Breast epithelium (tissue), 4 donors: ENCODE results near the gene KRTAP10-9. TPM values are rescaled to one million over a fixed set of nuclear protein-coding genes. Genes with fewer than 3 reads are reported as not detected.

ENCODE experiments used
- DNase-seq, 2 donors: peaks; one replicate each; pipeline ENCODE4 v3.0.0-alpha.2; 2019; ENCODE audit warnings: low spot score in 2 of 2
- H3K27ac ChIP-seq, 2 donors: fragments of 200-600 bp; sonication (generic) in 1 of 2; one replicate each; pipeline ENCODE4 v1.5.1; 2016 to 2019; ENCODE audit warnings: mild to moderate bottlenecking in 1 of 2
- H3K27me3 ChIP-seq, 2 donors: fragments of 200-600 bp; sonication (generic) in 1 of 2; one replicate each; pipeline versions ENCODE4 v1.5.1 to v1.6.0; 2017 to 2019; ENCODE audit warnings: control low read depth in 1 of 2, mild to moderate bottlenecking in 1 of 2
- H3K36me3 ChIP-seq: fragments of 200-600 bp; one replicate; pipeline ENCODE4 v1.5.1; 2019
- H3K4me1 ChIP-seq, 2 donors: fragments of 200-600 bp; sonication (generic); one replicate each; pipeline ENCODE4 v1.5.1; 2016 to 2019; ENCODE audit warnings: control low read depth in 1 of 2
- H3K4me3 ChIP-seq, 3 donors: fragments of 200-600 bp; sonication (generic); 1 replicate in 2 of 3; 2 replicates in 1 of 3; pipeline ENCODE4 v1.5.1; 2016 to 2019; ENCODE audit warnings: mild to moderate bottlenecking in 3 of 3, moderate library complexity in 2 of 3
- H3K9me3 ChIP-seq, 2 donors: fragments of 200-600 bp; sonication (generic) in 1 of 2; one replicate each; pipeline ENCODE4 v1.5.1; 2016 to 2019; ENCODE audit warnings: control low read depth in 1 of 2
- CTCF ChIP-seq, 3 donors: fragments of 450-650 bp; IDR thresholded peaks; one replicate each; pipeline ENCODE4 v1.5.1; 2016 to 2017; ENCODE audit warnings: antibody characterized with exemption in 3 of 3, mild to moderate bottlenecking in 3 of 3, moderate library complexity in 3 of 3
- POLR2A ChIP-seq: fragments of 450-650 bp; IDR thresholded peaks from one replicate; pipeline ENCODE4 v1.6.1; 2016; ENCODE audit warnings: antibody characterized with exemption, mild to moderate bottlenecking, moderate library complexity
- POLR2AphosphoS5 ChIP-seq, 3 donors: sonication (generic); formaldehyde crosslinking; IDR thresholded peaks; one replicate each; pipeline ENCODE4 v1.6.1; 2017; ENCODE audit warnings: antibody characterized with exemption in 3 of 3
- intact Hi-C: fragments of 100-400 bp; cut with DNase I; formaldehyde crosslinking; loops from one replicate; pipeline ENCODE4 v1.15.1; 2023; ENCODE audit warnings: low total_unique reads
- total RNA-seq, 3 donors: library from RNA; depleted of rRNA; stranded (reverse); fragments of >200 nt; gene quantifications; one replicate each; pipeline ENCODE4 v1.1.0, GENCODE V29; 2016

The KRTAP10-9 gene
- total RNA-seq, 3 donors from 2014 or later = not detected

DNA sequence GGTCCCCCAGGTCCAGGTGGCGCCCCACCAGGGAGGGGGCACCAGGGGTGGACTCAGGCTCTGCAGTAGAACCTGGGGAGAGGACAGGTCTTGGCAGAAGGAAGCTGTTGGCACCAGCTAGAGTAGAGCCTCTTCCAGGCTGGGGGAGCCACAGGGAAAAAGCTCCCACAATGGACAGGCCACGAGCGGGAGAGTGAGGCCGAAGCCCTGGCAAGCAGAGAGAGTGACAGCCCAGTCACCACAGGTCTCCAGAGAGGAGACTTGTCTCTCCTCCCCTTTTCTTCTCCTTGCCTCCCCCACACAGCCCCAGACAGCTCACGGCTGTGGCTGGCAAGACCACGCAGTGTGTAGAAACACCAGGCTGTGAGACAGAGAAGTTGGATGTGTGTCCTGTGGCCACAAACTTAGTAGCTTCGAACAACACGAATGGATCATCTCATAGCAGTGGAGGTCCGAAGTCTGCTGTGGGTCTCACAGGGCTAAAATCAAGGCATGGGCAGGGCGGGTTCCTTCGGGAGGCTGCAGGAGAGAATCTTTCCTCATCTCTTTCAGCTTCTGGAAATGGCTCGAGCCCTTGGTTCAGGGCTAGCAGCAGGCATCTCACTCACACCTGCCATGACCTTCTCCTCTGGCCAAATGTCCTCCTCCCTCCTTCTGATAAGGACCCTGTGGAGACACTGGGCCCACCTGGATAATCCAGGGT, 24.2 kb downstream of the KRTAP10-9 start:
- Histone ChIP-seq H3K4me3 (no peak overlapping the region), H3K4me1 (no peaks in the 10 kb centered on the region), H3K9me3 (peaks cover 2 to 11% of the 10 kb centered on the region in 2 donors), H3K27me3 (peaks cover 0 to 33% of the 10 kb centered on the region in 2 donors), H3K27ac (no peak overlapping the region), H3K36me3 (no peaks in the 10 kb centered on the region)
- no peak for DNase-seq
- intact Hi-C loops = no loop called here
- TF ChIP-seq CTCF (IDR thresholded peaks at IDR 0.05) = no peak
- no peak for TF ChIP-seq POLR2A
- no peak for TF ChIP-seq POLR2AphosphoS5 (IDR thresholded peaks at IDR 0.05)

DNA sequence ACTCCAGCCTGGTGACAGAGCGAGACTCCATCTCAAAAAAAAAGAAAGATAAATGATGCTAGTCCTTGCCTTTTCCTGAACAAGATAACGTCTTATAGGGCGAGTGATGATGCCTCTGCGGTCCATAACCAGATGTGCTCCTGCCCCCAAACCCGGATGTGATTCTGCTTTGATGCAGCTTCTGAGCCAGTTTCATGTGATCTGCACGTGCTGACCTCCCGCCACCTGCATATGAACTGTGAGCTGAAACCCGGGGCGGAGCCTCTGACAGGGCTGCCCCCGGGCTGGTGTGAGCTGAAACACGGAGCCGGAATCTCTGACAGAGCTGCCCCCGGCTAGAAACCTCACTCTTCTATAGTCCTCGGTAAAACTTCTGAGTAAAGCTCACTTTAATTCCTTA, 26.2 kb downstream of the KRTAP10-9 start:
- TF ChIP-seq CTCF (IDR thresholded peaks at IDR 0.05) (no peak), POLR2AphosphoS5 (IDR thresholded peaks at IDR 0.05) (no peak)
- intact Hi-C loops = no loop called here
- Histone ChIP-seq H3K27ac (no peak overlapping the region), H3K4me1 (no peaks in the 10 kb centered on the region), H3K27me3 (peaks cover 0 to 19% of the 10 kb centered on the region in 2 donors), H3K36me3 (no peaks in the 10 kb centered on the region), H3K9me3 (peaks cover 11 to 14% of the 10 kb centered on the region in 2 donors), H3K4me3 (no peak overlapping the region)
- DNase-seq = no peak

GRCh38 chr21:44653656-44654575, 27.0 kb downstream of the KRTAP10-9 start:
- Histone ChIP-seq H3K27me3 (peaks cover 0 to 17% of the 10 kb centered on the region in 2 donors), H3K9me3 (peaks cover 11 to 14% of the 10 kb centered on the region in 2 donors), H3K4me3 (no peak overlapping the region), H3K27ac (no peak overlapping the region), H3K4me1 (no peaks in the 10 kb centered on the region), H3K36me3 (no peaks in the 10 kb centered on the region)
- intact Hi-C loops = no loop called here
- TF ChIP-seq POLR2A (no peak), POLR2AphosphoS5 (IDR thresholded peaks at IDR 0.05) (no peak), CTCF (IDR thresholded peaks at IDR 0.05) (no peak)
- no peak for DNase-seq

GRCh38 chr21:44654576-44655175, 27.8 kb downstream of the KRTAP10-9 start, which contains the start of gene KRTAP12-4:
Gene KRTAP12-4, minus strand, starts transcription at chr21:44654659. Its CDS starts 45 bp downstream, at chr21:44654614.
- no peaks in the 10 kb centered on the region for H3K4me1 ChIP-seq
- no peaks in the 10 kb centered on the region for H3K36me3 ChIP-seq
- no peak within 1 kb of the TSS for H3K27ac ChIP-seq
- peaks cover 11 to 14% of the 10 kb centered on the region in 2 donors for H3K9me3 ChIP-seq
- TF ChIP-seq CTCF (IDR thresholded peaks at IDR 0.05) (no peak), POLR2A (no peak), POLR2AphosphoS5 (IDR thresholded peaks at IDR 0.05) (no peak)
- no peak within 1 kb of the TSS for H3K4me3 ChIP-seq
- intact Hi-C loops = no loop called here
- no peak for DNase-seq
- peaks cover 0 to 10% of the 10 kb centered on the region in 2 donors for H3K27me3 ChIP-seq
